IPS-18c (cell line): ENCODE results near the gene SNCB.
"Not testable (repeated sequence)": the region's sequence is repeated elsewhere in the genome, so short reads cannot be mapped to it uniquely, and the experiment has no call there.

Experiments
- H3K4me3 ChIP-seq: 2 replicates; pipeline ENCODE4 v1.7.0; 2013; ENCODE audit warnings: low read depth, mild to moderate bottlenecking, low read length, moderate library complexity; ENCODE audit not compliant: insufficient read depth
- H3K9me3 ChIP-seq: one replicate; pipeline ENCODE4 v1.6.1; 2013; ENCODE audit warnings: mild to moderate bottlenecking, low read length, moderate library complexity; ENCODE audit not compliant: control insufficient read depth, insufficient read depth

The SNCB gene

DNA sequence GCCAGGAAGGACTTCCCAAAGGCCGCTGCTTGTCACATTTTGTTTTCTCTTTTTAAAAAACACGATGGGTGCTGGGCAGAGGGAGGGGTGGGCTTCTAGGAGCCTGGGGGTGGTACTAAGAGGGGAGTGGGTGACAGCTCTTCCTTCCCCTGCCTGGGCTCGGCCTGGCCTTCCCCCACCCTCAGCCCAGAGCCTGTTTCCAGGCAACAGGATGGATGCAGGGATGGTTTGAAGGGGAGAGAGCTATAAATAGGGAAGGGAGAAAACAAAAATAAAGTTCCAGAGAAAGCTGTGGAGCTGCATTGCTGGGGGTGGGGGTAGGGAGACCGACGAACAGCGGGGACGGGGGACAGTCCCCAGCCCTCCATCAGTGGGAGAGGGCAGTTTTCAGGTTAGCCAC lies 13.8 kb downstream of the SNCB start:
- Histone ChIP-seq H3K9me3 (peaks cover 4% of the 10 kb centered on the region), H3K4me3 (no peak overlapping the region)

DNA sequence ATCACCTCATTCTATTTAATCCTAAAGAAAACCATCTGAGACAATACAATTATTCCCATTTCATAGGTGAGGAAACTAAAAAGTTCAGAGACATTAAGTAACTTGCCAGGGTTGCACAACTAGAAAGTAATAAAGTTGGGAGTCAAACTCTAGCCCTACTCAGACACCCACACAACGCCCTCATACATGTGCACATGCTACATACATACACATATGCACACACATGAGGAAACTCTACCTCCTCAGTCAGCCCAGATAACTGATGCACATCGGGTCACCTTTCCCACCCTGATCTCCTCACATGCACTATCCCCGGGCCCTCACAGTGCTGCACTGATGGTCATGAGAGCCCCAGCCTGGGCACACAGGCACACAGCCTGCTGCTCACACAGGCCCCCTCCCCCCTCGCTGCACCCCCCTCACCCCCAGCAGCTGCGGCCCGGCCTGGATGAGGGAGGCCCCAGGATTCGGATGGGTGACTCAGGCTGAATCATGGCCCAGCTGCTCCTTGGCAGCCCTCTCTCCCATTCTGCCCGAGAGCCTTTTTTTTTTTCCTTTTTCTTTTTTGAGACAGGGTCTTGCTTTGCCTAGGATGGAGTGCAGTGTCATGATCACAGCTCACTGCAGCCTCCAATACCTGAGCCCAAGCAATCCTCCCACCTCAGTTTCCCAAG lies 15.4 kb downstream of the SNCB start:
- H3K9me3 ChIP-seq = peaks cover 4% of the 10 kb centered on the region
- no peak overlapping the region for H3K4me3 ChIP-seq

DNA sequence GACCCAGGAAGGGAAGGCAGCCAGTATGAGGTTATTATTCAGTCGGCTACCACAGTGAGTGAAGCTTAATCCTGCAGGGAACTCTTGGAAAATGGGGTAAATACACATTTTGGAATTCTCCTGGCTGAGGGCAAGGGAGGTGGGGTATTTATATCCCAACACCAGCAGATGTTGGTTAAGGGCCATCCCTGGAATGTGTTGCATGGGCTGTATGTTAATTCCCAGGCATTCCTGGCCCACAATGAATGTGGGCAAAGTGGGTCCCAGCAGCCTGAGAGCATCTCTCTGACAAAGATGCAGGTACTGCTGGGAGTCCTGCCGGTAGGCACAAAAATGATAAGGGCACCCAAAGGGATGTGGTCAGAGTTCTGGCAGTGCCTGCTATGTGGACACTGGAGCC lies 17.5 kb downstream of the SNCB start:
- H3K9me3 ChIP-seq = no peaks in the 10 kb centered on the region
- H3K4me3 ChIP-seq = no peak overlapping the region

- no peaks in the 10 kb centered on the region for H3K9me3 ChIP-seq
- H3K4me3 ChIP-seq = no peak overlapping the region
These were observed 18.3 kb downstream of the SNCB start for GRCh38 chr5:176612008-176612407.

GRCh38 chr5:176611435-176611834 lies 18.9 kb downstream of the SNCB start:
- H3K4me3 ChIP-seq = no peak overlapping the region
- no peaks in the 10 kb centered on the region for H3K9me3 ChIP-seq

DNA sequence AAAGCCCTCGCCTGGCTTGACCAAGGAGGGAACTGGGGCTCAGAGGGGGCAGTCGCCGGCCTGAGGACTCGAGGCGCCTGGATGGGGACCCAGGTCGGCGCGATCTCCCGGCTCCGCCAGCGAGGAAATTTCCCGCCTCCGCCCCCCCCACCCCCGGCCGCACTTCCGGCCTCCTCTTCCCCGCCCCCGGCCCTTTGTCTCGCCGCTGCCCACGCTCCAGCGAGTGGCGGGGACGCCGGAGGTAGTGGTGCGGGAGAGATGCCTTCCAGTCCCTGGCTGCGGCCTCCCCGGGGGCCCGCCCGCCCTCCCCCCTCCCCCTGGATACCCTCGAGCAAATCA lies 19.9 kb downstream of the SNCB start:
- Histone ChIP-seq H3K4me3 (peak overlapping the region; percentile 65), H3K9me3 (no peaks in the 10 kb centered on the region)

GRCh38 chr5:176609724-176610434 lies 20.5 kb downstream of the SNCB start, which contains the start of gene GPRIN1:
TSS of gene GPRIN1 (minus strand) at chr5:176610156. CDS start at chr5:176599834, 10,322 bp downstream.
- Histone ChIP-seq H3K9me3 (no peaks in the 10 kb centered on the region), H3K4me3 (peak within 1 kb of the TSS; percentile 70)

DNA sequence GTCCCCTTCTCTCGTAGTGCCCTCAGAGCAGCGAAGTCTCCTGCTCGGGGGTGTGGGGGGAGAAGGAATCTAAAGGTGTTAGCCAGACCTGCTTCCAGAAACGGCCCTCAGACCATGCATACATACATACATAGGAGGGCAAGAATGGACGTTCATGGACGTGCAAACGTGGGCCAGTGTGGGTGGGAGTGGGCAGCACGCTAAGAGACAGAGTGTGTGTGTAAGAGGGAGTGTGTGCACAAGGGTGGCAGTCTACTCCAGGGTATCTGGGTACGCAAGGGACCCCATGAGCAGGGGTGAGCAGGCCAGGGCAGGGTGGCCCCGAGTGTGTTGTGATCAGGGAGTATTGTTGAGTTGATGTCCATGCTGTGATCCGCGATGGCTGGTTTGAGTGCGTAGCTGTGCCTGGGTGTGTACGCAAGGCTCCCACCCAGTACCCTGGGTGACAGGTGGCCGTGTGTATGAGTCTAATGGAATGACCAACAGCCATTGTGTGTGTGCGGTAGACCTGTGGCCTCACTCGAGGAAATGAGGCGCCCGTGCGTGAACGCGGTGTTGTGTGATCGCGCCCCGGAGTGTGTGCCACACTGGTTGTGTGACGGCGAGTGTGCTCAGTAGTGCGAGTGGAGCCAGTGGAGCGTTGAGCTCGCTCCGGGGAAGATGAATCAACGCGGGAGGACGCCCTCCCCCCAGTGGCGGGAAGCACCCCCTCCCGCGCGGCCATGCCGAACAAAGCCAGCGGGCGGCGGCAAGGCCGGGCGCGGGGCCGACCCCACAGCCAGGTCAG lies 21.2 kb downstream of the SNCB start:
- Histone ChIP-seq H3K9me3 (no peaks in the 10 kb centered on the region), H3K4me3 (peak overlapping the region; percentile 70)

GRCh38 chr5:176608142-176608705 lies 22.1 kb downstream of the SNCB start:
- Histone ChIP-seq H3K4me3 (no peak overlapping the region), H3K9me3 (no peaks in the 10 kb centered on the region)

DNA sequence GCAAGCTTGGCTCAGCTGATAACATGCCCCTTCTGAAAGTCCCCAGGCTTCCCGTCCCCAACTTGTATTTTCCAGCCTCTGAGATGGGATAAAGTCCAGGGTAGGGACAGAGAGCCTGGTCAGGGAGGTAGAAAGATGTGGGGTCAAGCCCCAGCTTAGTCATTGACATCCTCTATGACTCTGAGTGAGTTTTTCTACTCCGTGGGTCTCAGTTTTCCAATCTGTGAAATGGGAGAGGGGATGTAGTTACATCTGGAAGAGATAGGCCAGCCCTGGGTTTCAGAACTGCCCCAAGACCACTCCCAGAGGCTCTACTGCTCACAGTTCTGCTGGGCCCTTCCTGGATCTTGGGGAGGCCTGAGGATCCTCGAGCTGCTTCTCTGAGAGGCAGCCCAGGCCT lies 23.5 kb downstream of the SNCB start:
- Histone ChIP-seq H3K9me3 (no peaks in the 10 kb centered on the region), H3K4me3 (no peak overlapping the region)

GRCh38 chr5:176606032-176606431 lies 24.3 kb downstream of the SNCB start:
- Histone ChIP-seq H3K9me3 (no peaks in the 10 kb centered on the region), H3K4me3 (no peak overlapping the region)

- Histone ChIP-seq H3K9me3 (no peaks in the 10 kb centered on the region), H3K4me3 (no peak overlapping the region)
These were observed 27.2 kb downstream of the SNCB start for GRCh38 chr5:176603091-176603490.

- no peaks in the 10 kb centered on the region for H3K9me3 ChIP-seq
- no peak overlapping the region for H3K4me3 ChIP-seq
These were observed 28.3 kb downstream of the SNCB start for GRCh38 chr5:176601901-176602482.

DNA sequence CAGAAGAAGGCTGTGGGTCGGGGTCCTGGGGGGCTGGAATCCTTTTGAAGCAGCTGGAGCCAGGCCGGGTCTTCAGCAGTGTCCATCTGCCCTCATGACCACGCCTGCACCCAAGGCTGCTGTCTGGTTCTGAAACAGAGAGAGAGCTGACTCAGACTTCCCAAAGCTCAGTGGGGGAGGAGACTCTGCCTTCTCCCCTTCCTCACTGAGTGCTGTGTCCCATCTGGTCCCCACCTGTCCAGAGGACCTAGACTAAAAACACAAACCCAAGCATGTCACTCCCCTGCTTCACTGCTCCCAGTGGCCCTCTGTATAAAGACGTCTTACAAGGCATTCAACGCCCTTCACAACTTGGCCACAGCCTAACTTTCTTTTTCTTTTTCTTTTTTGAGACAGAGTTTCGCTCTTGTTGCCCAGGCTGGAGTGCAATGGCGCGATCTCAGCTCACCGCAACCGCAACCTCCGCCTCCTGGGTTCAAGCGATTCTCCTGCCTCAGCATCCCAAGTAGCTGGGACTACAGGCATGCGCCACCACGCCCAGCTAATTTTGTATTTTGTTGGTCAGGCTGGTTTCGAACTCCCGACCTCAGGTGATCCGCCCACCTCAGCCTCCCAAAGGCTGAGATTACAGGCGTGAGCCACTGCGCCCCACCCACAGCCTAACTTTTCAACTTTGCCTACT lies 30.4 kb downstream of the SNCB start:
- not testable (repeated sequence) for H3K9me3 ChIP-seq, H3K4me3 ChIP-seq

- Histone ChIP-seq H3K4me3 (peak overlapping the region; percentile 31; the same call in 1 of the 2 replicates), H3K9me3 (no peaks in the 10 kb centered on the region)
These were observed 32.6 kb downstream of the SNCB start for GRCh38 chr5:176597417-176598389.
